HG02938 (cell line): ENCODE data around the gene PACSIN2.
"Not testable (repeated sequence)": the region's sequence is repeated elsewhere in the genome, so short reads cannot be mapped to it uniquely, and the experiment has no call there.

Experiments
- ATAC-seq: cut with Tn5 transposase; IDR thresholded peaks from one replicate; pipeline ENCODE4 v1.9.1; 2021; ENCODE audit warnings: mild to moderate bottlenecking, moderate library complexity; ENCODE audit not compliant: unreplicated experiment

PACSIN2 gene, protein sequence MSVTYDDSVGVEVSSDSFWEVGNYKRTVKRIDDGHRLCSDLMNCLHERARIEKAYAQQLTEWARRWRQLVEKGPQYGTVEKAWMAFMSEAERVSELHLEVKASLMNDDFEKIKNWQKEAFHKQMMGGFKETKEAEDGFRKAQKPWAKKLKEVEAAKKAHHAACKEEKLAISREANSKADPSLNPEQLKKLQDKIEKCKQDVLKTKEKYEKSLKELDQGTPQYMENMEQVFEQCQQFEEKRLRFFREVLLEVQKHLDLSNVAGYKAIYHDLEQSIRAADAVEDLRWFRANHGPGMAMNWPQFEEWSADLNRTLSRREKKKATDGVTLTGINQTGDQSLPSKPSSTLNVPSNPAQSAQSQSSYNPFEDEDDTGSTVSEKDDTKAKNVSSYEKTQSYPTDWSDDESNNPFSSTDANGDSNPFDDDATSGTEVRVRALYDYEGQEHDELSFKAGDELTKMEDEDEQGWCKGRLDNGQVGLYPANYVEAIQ

DNA sequence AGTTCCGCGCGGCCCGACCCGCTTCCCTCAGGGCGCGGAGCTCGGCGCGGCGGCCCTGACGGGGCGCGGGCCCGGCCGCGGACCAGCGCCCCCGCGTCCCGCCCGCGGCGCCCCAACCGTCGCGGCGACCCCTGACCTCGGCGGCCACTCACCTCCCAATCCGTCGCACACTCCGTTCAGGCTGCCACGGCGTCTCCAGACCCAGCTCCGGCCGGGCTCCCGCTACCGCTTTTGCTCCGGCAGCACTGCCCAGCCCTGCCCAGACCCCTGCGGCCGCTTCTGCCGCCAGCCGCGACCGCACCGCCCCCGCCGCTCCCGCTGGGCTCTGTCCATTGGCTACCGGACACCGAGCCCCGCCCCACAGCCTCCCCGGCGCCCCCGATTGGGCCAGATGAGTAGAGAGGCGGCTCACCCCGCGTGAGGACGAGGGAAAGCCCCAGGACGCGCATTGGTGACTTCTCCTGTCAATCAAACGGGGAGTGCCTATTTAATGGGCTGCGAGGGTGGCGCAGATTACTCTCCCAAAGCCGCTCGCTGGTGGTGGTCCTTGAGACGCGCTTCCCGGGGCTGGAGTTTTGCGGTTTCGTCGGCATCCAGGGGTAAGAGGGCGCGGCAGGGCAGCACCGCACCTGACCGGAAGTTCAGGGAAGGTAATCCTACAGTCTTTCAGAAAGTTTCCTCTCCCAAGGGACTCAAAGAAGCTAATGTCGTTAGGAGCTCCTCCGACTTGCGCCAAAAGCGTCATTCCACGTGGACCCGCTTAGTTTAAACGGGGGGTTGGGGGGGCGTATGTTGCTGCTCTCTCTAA is at the start of gene PACSIN2:
Gene PACSIN2, minus strand, starts transcription at position 281 of the 808 bp plus-strand sequence. CDS start 103,069 bp downstream, outside the sequence.
- ATAC-seq: peak; percentile 94

DNA sequence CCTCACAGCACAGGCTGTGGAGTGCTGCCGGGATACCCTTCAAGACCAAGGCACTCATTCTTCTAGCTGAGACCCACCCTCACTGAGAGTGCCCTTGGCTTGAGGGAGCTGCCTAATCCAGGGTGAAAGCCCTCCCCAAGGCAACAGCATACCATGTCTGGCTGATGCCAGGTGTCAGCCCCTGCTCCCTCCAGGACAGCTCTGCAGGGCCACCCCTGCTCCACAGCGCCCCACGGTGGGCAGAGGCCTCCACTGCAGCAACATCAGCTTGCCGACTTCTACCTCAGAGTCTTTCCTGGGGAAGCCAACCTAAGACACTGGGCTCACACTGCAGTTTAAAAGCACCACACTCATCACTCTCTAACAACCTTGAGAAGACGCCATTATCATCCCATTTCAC is 45.2 kb upstream of the PACSIN2 start:
- no peak for ATAC-seq

DNA sequence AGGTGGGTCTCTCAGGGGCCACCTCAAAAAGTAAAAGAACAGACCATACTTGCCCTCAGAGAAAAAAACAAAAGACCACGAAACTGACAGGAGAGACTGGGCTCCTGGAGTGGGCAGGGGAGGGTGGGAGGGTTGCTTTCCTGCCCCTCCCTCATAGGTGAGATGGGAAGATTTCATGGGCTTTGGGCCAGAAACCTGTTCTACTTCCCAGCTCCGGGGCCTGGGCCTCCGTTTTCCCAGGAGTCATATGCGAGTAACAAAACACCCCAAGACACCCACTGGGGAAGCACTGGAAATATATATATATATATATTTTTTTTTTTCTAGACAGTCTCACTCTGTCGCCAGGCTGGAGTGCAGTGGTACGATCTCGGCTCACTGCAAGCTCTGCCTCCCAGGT is 42.7 kb upstream of the PACSIN2 start:
- ATAC-seq: no peak

DNA sequence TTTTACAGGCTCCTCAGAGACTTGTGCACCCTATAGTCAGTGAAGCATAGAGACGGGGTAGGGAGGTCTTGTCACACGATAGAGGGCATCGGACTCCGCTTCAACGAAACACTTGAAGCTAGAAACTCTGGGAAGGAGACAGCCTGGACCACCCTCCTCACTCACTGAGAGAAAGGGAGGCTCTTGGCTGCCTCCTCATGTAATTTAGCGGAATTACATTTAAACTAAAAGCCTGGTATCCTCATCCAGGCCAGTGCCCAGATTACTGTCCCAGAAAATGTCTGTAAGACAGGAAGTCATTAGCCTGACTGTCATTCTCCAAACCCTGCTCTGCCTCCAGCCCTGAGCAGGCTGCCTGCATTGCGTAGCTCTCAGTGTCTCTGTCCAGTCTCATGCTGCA is 38.2 kb upstream of the PACSIN2 start:
- no peak for ATAC-seq

DNA sequence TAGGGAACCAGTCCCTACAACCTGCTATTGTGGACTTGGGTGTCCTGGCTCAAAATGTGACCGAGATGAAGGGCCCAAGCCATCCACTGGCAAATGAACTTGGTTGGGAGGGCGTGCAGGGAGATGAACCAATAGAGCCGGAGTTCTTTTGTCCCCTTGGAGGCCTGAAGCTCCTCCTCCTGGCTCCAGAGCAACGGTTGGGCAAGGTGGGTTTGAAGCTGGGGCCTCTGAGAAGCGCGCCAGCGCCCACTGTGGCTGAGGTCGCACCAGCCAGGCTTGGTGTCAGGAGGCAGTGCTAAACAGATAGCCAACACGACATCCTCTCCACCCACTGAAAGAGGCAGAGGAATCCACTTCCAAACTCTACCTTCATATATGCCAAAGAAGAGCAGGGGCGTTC is 36.0 kb upstream of the PACSIN2 start:
- no peak for ATAC-seq

DNA sequence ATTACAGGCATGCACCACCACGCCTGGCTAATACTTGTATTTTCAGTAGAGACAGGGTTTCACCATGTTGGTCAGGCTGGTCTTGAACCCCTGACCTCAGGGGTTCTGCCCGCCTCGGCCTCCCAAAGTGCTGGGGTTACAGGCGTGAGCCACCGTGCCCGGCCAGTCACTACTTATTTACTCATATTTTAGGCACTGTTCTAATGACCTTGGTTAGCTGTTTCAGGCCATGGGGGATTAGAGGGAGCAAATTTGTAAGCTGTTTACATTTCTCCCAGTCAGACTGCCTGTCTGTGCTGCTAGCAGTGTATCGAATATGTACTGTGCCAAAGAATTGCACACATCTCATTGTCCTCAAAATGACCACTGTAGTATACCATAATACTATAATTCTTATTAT is 32.7 kb upstream of the PACSIN2 start:
- no peak for ATAC-seq

DNA sequence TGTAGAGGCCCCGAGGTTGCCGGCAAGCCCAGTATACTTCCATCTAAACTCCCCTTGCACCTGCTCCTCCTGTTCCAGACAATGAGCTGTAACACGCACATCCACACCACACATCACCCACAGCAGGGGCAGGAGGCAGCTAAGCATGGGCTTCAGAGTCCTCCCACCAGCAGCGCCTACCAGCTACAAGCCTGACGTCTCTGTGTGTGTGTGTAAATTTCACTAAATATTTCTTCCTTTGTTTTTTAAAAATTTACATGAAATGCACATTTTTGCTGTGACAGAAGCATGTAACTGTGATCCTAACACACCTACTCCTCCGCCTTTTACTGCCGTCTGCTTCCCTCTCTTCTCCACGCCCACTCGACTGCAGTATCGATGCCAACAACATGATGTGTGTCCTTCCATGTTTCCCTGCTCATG is 29.4 kb upstream of the PACSIN2 start:
- ATAC-seq: no peak

DNA sequence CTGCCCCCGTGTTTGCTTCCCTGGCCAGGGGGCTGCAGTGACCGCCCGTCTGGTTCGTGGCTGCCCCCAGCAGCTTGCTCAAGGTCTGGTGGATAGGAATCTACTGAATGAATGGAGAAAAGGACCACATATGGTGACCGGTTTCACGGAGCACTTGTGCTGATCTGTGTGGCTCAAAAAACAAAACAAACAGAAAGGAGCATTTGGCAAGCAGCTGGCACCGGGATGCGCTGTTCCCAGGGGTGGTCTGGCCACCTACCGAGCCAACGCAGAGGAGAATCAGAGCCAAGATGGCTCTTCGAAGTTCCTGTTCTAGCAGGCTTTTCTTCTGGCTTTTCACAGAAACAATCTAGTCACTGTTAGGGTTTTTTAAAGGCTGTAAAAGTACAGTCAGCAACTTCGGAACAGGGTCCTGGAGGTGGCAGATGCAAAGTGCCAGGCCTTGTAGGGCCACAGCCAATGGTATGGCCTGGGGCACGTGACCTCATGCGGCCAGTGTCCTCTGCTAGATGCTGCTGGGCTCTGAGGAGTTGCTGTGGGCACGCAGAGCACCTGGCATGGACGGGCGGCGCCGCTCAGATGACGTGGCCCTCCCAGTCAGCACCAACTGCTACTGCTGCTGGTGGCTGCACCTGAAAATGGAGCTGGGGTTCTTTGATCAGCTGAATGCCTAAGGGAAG is 27.3 kb upstream of the PACSIN2 start:
- no peak for ATAC-seq

DNA sequence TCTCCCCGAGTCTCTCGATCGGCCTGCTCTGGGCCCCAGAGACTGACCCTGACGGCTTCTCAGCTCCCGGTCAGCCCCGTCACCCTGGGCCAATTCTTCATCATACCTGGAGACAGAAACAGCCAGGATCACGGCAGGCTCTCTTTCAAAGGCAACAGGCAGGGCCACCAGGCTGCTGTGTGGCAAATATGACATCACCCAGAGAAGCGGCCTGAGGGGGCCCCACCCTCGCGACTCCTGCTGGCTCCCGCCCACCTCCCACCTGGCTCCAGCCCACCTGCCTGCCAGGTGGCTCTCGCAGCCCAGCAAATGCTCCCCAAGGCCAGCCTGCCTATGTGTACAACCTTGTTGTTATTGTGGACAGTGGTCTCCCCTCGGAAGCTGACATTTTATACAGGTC is 24.9 kb upstream of the PACSIN2 start:
- ATAC-seq: no peak

DNA sequence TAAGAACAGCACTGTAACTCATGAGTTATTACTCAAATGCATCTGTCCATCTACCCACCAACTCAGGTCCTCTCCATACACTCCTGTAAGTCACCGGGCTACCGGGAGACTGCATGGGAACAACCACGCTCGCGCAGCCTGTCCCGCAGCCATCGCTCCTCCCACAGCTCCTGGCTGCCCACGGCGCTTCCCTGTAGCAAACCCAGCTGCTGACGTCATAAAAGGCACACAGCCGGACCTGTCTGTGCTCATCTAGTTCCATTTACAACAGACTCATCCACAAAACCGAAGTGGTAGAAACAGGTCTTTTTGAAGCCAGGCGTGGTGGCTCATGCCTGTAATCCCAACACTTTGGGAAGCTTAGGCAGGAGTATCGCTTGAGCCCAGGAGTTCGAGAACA is 23.4 kb upstream of the PACSIN2 start:
- no peak for ATAC-seq

DNA sequence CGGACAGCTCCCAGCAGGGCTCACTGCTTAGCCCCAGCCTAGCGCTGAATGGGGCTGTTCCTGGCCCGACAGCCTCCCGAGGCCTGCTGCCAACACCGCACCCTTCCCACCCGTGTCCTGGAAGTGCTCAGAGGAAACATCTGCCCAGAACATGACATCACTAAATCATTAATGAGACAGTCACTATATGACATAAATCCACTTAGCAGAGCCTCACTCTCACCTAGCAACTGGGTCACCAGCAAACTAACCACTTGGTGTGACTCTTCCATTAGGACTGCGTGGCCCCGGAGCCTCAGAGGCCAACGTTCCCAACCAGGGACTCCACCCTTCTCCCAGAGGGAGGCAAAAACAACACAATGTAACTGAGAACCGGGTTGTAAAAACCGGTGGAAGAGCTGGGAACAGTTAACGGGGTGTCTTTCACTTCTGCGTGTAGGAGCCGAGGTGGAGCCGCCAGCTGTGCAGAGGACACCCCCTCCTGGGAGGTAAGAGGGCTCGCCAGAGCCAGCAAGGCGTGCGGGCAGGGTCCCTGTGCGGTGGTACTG is 21.4 kb upstream of the PACSIN2 start:
- no peak for ATAC-seq

DNA sequence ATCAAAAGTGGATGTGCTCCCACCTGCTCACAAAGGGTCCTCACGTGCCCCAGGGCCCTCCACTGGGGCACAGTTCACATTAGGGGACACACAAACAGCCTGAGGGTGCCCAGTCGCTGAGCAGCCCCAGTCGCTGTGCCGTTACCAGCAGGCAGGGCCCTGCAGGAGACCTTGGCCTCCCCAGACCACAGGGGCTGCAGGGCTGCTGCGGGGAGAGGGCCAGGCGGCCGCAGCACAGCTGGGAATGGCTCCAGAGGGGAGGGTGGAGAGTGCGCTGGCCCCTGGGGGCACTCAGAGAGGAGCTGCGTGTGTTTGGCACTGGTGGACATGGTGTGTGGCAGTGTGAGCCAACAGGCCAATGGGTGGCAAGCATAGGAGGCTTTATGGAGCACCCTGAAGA is 20.3 kb upstream of the PACSIN2 start:
- ATAC-seq: no peak

DNA sequence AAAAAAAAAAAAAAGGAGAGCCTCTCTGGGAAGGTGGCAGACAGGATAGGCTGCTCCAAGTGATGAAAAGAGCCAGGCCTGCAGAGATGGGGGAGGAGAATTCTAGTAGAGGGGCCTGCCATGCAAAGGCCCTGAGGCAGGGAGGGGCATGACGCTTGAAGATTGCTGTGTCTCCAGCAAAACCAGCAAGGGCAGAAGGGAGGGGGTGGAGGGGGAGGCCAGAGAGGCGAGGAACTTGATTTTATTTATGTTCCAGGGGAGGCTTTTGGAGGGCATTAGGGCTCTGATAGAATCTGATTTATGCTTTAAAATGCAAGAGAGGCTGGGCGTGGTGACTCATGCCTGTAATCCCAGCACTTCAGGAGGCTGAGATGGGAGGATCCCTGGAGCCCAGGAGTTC is 16.7 kb upstream of the PACSIN2 start:
- no peak for ATAC-seq

DNA sequence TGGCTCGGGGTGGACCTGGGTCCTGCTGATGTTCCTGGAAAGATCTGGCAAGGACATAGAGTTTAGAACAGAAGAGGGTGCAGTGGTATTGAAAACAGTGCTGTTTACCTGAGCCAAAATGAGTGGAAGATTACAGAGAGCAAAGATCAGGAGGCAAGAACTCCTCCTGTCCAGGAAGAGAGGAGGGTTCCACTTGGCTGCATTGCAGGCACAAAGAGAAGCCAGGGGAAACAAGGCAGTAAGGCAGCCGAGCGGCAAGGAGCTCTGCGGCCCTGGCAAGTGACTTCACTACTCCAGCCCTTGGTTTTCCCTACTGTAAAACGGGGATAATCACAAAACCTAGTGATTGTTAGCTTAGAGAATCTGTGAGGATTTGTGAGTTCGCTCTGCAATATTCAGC is 3.7 kb upstream of the PACSIN2 start:
- no peak for ATAC-seq

DNA sequence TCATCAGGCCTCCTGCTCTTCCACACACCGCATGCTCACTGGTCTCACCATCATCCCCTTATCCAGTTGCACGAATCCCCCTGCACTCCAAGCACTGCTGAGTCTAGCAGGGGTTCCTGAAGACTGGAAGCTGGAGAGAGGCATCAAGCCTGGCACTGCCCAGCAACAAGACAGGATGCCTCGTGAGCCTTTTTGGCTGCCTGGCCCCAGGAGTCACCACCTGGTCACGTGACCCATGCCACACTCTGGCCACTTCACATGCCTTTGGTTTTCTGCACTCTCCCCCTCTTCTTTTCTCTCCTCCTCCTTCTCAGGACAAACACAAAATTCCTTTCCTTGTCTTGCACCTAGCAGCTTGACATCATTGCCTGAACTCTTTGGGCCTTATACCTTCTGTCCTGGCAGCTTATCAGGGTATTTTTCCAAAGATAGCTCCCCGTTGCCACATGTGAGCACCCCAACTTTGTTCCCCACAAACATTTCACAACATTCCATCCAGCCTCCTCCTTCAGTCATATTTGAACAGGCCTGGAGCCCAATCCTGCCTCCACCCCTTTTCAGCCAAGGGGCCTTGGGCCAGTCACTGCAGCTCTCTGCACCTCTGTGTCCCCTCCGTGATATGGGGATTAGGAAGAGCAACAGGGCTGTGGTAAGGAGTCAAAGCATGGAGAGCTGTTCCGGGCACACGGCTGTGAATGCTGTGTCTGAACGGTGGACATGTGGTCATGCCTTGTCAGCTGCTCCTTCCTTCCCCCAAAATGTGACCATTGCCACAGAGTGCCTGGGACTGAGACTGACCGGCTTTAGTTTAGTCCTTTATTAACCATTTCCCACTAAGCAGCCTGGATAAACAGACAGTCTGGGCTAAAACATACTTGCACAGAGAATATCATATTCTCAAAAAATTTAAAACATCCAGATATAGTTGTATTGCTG is 2.8 kb upstream of the PACSIN2 start:
- ATAC-seq: no peak

DNA sequence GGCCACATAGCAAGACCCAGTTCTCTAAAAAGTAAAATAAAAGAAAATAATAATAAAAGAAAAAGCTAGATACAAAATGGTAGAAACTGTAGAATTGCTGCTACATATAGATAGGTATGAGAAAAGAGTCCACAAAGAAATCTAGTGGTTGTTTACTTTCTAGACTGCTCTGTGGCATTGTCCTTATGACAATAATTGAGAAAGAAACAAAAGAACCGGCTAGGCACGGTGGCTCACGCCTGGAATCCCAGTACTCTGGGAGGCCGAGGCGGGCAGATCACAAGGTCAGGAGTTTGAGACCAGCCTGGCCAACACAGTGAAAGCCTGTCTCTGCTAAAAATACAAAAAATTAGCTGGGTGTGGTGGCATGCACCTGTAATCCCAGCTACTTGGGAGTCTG is 1.2 kb upstream of the PACSIN2 start:
- not testable (repeated sequence) for ATAC-seq

DNA sequence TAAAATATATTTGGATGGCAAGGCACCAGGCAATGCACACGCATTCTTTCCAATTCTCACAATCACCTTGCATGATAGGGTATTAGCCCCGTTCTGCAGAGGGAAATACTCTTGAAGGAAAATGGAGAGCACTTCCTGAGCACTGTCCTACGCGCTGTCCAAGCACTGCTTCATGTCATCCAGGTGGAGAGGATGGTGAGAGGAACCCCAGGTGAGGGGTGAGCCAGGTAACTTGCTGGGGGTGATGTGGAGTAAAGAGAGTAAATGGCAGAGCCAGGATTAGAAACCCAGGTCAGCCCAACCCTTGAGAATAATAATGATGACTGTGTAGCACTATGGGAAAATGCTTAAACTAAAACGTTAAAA is 711 bp upstream of the PACSIN2 start:
- no peak for ATAC-seq

DNA sequence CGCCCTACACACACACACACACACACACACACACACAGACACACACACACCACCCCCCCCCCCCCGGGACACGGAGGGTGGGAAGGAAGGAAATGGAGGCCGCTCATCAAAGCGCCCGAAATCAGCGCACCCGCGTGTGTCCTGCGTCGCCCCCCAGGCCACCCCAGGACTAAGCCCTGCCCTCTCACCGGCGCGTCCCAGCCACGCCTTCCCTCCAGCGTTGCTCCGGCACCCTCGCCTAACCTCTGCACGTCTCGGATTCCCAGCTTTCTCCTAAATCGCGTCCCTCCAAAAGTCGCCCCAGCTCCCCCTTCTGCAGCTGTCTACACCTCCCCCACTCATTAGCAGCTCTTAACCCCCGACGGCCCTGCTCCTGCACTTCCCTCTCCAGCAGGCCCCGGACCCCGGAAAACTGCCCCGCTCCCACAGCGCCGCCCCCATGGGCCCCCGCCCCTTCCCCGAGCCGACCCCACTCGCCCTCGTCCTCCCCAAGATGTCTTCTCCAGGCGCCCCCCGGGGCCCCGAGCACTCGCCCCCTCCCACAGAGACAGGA is 557 bp downstream of the PACSIN2 start:
- no peak for ATAC-seq

DNA sequence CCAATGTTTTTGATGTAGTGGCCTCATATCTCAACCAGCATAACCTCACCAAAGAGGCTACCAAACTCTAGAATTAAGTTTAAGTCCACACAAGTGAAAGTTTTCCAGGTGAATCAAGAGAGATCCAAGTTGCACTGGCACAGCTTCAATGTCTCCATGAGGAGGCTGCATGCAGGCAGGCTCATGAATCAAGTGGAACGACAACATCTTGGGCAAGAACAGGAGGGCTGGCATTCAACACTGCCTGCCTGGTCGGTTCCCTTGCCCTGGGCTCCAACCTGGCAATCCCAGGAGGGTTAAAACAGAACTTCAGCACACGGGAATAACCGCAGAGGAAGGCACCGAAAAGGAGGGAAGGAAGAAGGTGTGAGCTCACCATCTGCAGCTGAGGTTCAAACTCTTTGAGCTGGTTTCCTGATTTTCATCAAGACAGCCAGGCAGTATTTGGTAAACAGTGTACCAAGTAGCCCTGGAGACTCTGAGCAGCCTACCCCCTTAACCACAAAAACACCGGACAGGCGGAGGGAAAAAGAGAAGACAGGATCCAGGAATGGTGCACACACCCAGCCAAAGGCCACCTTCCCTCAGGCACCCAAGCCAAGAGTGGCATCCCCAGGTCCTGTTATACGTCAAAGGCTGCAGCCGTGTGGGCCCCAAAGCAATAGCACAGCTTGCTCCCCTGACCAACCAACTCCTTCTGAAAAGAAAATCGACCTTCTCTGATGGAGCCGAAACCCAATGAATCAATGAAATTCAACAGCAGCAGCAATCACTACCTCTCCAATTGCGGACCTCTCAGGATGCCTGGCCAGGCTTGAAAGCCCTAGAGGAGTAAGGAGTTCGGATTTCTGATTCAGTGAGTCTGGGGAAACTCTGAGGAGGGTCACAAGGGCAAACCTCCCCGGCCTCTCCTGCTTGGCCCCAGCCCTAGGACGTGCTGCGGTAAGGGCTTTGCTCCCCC is 1.3 kb downstream of the PACSIN2 start:
- ATAC-seq: no peak
